ENCODE results near the gene SPRR2G.
"Not testable (repeated sequence)": the region's sequence is repeated elsewhere in the genome, so short reads cannot be mapped to it uniquely, and the experiment has no call there.

Gene SPRR2G

DNA sequence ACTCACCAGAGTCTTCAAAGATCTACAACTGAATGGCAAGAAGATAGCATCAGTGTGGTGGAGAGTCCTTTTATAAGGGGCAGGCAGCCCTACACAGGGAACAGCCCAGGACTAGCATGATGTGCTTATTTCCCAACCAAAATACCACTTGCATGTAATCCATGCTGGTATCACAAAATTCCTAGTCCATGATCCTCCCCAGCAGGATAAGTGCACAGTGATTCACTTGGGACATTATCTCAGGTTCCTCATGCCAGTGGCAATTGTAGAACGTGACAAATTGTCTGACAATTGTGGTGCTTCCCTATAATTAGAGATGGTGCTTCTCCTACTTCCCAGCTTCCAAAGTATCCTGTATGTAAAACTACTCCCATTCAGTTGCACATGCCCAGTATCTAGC is at the start of gene SPRR2G:
TSS of gene SPRR2G (minus strand) at position 45 of the 400 bp plus-strand sequence. CDS start 780 bp downstream, outside the sequence.
- DNase-seq = no peak

DNA sequence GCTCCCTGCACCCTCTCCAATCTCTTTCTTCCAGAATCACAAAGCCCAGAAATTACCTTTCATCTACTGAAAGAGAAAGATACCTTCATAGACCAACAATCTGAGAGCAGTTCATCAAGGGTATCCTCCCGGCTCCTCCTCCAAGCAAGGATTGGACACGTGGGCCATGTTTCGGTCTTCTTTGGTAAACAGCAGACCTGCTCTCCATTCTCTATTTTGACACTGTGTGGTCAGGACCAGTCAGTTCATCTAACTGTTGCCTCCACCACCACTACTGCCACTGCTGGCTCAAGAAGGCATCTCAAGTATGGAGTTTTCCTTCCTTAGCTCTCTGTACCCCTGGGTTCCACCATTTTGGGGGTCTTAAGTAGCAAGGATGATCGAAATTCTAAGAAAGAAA is 44.5 kb upstream of the SPRR2G start:
- DNase-seq = no peak

DNA sequence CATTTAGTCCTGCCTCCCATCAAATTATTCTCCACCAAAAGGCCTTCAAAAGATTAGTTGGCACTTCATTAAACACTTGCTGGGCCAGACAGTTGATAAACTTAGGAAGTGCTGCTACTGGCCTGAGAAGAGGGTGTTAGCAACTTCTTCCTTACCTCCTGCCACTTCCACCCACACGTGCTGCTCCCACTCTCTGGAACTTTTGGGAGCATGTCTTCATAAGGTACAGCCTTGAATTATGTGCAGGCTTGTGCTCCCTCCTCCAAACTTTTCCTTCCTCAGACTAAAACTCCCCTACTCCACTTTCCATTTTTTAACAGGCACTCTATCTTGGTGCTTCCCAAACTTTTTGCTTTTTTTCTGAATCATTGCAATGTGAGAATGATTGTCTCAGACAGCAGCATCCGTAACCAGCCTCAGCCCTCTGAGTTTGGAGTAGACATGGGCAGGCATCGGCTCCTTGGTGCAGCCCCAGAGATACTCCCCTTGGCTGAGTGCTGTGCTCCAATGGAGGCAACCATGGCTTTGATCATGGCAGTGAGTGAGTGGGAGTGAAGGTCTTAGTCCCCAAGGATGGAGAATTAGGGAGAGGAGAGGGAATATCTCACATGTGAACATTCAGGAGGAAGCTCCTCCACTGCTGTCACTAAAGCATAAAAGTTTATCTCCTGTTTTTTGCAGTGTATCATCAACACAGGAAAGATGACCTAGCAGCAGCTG is 43.8 kb upstream of the SPRR2G start:
- no peak for DNase-seq

- no peak for DNase-seq
These were observed 42.0 kb upstream of the SPRR2G start for GRCh38 chr1:153192697-153193096.

DNA sequence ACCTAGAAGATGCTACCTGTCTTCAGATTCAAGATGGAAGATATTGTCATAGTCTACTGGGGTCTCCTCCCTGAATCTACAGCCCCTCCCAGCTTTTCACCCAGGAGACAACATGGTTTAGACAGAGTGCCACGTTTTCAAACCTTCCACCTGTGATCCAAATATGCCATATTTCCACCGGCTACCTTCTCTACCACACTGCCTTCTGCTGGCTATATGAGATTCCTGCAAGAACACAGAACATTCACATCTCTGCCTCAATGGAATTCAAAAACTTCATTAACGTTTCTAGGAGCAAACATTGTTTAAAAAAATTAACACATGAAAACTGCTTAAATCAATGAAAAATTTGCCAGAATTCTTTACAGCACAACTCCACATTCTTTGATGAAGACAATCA is 39.7 kb upstream of the SPRR2G start:
- DNase-seq = no peak

DNA sequence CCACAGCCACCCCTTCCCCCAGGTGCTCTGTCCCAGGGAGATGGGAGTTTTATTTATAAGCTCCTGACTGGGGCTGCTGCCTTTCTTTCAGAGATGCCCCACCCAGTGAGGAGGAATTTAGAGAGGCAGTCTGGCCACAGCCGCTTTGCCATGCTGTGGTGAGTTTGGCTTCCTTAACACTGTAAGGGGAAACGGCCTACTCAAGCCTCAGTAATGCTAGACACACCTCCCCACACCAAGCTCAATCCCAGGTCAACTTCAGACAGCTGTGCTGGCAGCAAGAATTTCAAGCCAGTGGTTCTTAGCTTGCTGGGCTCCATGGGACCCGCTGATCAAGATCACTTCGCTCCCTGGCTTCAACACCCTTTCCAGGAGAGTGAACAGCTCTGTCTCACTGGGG is 37.6 kb upstream of the SPRR2G start:
- not testable (repeated sequence) for DNase-seq

DNA sequence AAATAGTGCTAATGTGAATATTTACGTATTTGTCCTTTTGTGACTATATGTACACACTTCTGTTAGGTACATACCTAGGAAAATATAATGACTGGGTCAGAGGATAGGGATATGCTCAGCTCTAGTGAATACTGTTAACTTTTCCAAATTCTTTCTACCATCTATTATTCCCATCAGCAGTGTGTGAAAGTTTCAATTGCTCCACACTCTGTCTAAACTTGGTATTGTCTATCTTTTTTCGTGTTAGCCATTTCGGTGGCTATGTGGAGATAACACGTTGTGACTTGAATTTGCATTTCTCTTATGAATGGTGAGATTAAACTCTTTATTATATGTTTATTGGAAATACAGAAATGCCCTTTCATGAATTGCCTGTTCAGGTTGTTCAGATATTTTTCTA is 29.9 kb upstream of the SPRR2G start:
- no peak for DNase-seq

GRCh38 chr1:153178922-153179321 is 28.2 kb upstream of the SPRR2G start:
- no peak for DNase-seq

DNA sequence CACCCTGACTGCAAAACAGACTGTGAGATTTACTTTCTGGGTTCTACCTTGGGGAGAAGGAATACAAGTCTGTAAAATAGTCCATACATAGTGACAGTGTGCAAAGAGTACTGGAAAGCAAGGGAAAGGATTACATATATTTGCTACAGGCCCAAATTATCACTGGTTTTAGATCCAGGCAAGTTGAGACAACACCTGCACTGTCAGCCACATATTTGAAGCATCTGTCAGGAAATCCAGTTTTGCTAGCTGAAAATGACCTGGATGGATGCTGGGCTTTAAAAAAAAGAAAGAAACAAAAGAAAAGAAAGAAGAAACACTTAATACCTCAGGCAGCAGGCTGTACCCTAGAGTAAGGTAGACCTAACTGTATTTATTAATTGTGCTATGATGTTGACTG is 23.9 kb upstream of the SPRR2G start:
- no peak for DNase-seq

GRCh38 chr1:153168686-153169085 is 18.0 kb upstream of the SPRR2G start:
- DNase-seq = no peak

- no peak for DNase-seq
These were observed 4.9 kb upstream of the SPRR2G start for GRCh38 chr1:153155541-153155940.

GRCh38 chr1:153152481-153152880 is 1.8 kb upstream of the SPRR2G start:
- no peak for DNase-seq

DNA sequence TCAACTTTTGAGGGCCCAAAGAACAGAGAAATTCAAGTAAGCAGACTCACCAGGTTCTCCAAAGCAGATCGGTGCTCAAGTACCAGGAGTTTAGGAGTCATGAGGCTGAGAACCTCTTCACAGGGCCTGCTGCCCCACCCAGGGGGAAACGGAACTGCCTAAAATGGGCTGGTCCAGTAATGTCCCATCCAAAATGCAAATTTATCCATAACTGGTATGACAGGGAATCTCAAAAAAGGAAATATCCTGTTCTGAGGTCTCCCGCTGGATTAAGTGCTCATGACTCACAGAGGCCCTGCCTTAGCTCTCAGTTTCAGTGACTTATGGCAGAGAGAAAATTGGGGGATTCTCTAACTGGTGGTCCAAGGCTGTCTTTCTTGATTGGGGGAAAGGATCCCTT is 9.3 kb downstream of the SPRR2G start:
- DNase-seq = no peak

DNA sequence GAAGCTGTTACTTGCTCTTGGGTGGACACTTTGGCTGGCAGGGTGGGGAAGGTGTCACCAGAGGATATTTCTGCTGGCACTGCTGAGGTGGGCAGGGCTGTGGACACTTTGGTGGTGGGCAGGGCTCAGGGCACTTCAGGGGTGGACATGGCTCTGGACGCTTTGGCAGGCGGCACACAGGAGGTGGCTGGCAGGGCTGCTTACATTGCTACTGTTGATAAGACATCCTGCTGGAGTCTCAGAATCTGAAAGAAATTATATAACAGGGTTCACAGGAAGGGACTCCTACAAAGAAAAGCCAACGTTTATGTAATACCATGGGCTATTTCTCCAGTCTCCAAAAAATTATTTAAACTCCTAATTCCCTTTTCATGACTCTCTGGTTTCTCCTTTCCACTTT is 10.2 kb downstream of the SPRR2G start:
- DNase-seq = no peak

- DNase-seq = no peak
These were observed 16.9 kb downstream of the SPRR2G start for GRCh38 chr1:153133743-153134142.

DNA sequence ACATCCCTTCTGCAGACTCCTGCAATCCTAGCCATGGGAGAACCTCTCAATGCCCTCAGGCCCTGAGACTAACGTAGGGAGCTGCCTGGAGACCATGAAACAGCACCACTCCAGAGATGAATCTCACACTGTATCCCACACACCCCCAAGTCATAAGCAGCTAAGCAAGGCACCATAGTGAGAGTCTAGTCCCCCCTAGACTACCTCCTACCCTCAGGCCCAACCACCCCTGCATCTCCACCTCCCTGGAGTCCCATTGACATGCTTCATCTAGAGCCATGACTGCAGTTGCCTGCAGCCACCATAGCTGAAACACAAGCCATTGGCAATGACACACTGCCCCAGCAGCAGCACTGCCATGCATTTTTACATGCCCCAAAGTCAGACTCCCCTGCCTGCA is 17.4 kb downstream of the SPRR2G start:
- DNase-seq = no peak

DNA sequence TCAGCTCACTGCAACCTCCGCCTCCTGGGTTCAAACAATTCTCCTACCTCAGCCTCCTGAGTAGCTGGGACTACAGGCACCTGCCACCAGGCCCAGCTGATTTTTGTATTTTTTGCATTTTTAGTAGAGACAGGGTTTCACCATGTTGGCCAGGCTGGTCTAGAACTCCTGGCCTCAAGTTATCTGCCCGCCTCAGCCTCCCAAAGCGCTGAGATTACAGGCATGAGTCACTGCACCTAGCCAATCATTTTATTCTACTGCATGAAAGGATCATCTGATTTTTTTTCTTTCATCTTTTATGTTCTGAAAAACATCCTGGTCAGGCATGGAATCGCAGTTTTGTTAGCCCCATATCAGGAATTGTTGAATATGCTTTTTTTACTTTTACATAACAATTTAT is 22.0 kb downstream of the SPRR2G start:
- DNase-seq = not testable (repeated sequence)

DNA sequence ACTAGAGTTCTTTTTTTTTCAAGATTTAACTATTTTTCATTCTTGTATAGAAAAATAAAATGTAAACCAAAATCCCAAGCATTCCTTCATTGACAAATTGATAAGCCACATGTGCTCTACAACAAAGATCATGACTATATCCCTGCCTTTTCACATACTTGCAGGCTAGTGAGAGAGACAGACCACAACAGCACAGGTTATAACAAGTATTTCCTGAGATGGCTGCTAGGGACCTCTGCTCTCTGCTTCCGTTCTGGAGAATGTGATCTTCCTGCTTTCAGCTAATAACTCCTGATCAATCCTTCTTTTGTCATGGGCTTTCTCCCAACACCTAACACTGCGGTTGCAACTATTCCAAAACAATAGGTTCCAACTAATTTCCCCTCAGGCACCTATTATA is 23.4 kb downstream of the SPRR2G start:
- DNase-seq = no peak

- no peak for DNase-seq
These were observed 25.2 kb downstream of the SPRR2G start for GRCh38 chr1:153125536-153125935.

GRCh38 chr1:153123793-153124192 is 26.9 kb downstream of the SPRR2G start:
- DNase-seq = not testable (repeated sequence)

DNA sequence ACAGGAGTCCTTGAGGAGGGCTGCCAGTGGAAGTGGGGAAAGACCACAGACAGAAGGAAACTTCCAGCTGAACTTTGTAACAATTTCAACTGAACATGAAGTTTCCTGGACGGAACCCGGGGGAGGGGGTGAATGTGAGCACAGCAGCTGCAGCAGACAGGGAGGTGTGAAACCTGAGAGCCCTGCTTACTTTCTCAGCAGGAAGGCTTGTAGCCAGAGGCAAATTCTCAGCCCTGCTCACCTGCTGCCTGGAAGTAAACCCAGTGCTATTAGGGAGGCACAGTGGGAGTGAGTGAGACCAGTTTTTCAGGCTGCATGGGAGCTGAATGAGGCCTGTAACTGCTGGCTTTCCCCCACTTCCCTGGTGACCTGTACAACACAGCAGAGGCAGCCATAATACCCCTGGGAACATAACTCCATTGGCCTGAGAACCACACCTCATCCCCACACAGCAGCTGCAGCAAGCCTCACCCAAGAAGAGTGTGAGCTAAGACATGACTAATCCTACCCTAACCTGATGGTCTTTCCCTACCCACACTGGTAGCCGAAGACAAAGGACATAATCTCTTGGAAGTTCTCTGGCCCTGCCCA is 27.8 kb downstream of the SPRR2G start:
- no peak for DNase-seq

DNA sequence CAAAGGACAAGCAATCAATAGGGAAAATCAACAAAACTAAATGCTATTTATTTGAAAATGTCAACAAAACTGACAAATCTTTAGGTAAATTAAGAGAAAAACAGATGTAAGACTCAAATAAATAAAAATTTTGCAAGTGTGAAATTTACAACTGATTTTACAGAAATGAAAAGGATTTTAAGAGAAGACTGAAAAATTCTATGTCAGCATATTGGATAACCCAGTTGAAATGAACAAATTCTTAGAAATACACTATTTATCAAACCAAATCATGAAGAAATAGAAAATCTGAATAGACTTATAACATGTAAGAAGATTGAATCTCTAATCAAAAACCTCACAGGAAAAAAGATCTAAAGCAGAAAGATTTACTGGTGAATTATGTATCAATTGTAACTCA is 29.7 kb downstream of the SPRR2G start:
- DNase-seq = no peak

DNA sequence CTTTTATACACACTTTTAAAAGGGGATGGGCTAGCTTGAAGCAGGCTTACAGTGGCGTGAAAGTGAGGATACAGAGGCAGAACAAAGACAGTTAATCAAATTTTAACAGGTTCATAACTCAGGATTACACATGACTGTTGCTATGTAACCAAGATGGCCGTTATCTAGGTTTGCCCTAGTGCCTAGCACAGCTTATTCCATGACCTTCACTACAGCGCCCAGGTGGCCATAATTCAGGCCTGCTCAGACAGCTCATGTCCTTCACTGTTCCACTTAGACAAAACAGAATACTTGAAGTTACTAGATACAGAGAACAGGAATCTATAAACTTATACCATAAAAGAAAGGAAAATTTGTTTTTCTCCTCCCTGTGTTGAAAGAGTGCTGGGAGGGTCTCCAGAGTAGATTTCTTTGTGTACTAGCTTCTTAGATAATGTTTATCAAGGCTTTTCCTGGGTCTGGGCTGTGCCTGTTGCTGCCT is 31.2 kb downstream of the SPRR2G start:
- no peak for DNase-seq

DNA sequence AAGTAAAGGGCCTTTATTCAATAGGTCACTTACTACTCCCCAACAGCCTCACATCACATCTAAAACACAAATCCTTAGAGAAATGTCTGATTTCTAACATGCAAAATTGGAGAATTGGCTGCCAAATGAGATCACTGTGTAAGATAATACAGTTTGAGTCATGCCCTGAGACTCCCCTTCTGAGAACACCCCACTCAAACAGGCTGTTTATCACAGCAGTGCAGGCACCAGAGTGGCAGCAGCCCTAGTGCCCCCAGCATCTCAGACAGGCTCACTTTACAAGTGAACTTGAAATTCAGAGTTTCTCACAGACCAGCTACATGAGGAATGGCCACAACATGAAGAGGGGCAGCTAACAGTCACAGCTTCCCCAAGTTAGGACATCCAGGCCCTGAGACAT is 35.4 kb downstream of the SPRR2G start:
- DNase-seq = not testable (repeated sequence)

DNA sequence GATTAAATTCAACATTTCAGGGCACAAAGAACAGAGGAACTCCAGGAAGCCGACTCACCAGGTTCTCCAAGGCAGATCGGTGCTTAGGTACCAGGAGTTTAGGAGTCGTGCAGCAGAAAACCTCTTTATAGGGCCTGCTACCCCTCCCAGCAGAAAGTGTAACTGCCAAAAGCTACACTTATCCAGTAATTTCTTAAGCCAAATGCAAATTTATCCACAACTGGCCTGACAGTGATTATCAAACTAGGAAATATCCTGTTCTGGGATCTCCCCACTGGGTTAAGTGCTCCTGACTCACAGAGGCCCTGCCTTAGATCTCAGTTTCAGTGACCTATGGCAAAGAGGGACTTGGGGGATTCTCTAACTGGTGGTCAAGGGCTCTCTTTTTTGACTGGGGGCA is 37.3 kb downstream of the SPRR2G start, which contains the start of gene SPRR2F:
TSS of gene SPRR2F (minus strand) at position 101 of the 400 bp plus-strand sequence. CDS start 783 bp downstream, outside the sequence.
- DNase-seq = no peak
